Measurements from ENCODE around the gene TMEM198. TPM values are rescaled to one million over a fixed set of nuclear protein-coding genes. Genes with fewer than 3 reads are reported as not detected.
A peak's percentile ranks its signal among the peaks of the same experiment; 100 is the strongest.

Gene TMEM198
- total and polyA plus RNA-seq, 9 of the 15 experiments (the other 6 are each of a cell fraction or from before 2014, with no cell fraction given) = 0.03 to 3.8 (median 1.0) TPM

GRCh38 chr2:219521066-219521880, 22.6 kb upstream of the TMEM198 start (continued):
- TF ChIP-seq KLF10 (CRISPR knock-in tag; IDR thresholded peaks at IDR 0.05) (no peak), ZC3H8 (IDR thresholded peaks at IDR 0.05) (no peak), ZHX1 (conservative IDR thresholded peaks at IDR 0.05; ENCODE audit: low read length) (no peak), POLR2H (tag; IDR thresholded peaks at IDR 0.05; ENCODE audit: low read depth) (no peak), PRDM10 (IDR thresholded peaks at IDR 0.05; ENCODE audit: partially characterized antibody) (peak; percentile 34), ZBTB8A (IDR thresholded peaks at IDR 0.05; ENCODE audit: partially characterized antibody) (no peak), ZNF644 (tag; IDR thresholded peaks at IDR 0.05; ENCODE audit: low read depth) (0 out of 2 replicates have a peak, but pooled peaks have one; percentile 60), RFX7 (CRISPR knock-in tag; IDR thresholded peaks at IDR 0.05) (no peak), ZNF561 (CRISPR knock-in tag; conservative IDR thresholded peaks at IDR 0.05) (no peak), ZNF140 (CRISPR knock-in tag; IDR thresholded peaks at IDR 0.05) (no peak), ZNF124 (CRISPR knock-in tag; IDR thresholded peaks at IDR 0.05) (no peak), DIDO1 (tag; IDR thresholded peaks at IDR 0.05; ENCODE audit: low read depth) (no peak)

Data from K562 (cell line).